Suppressor macrophage treated with lipopolysaccharide for 1 hour (primary cell): ENCODE results near the gene C3orf49.
A peak's percentile ranks its signal among the peaks of the same experiment; 100 is the strongest.

Source experiments
- DNase-seq, 3 donors: peaks; one replicate each; pipeline ENCODE4 v3.0.0-alpha.2; 2020 to 2022

The C3orf49 gene

DNA sequence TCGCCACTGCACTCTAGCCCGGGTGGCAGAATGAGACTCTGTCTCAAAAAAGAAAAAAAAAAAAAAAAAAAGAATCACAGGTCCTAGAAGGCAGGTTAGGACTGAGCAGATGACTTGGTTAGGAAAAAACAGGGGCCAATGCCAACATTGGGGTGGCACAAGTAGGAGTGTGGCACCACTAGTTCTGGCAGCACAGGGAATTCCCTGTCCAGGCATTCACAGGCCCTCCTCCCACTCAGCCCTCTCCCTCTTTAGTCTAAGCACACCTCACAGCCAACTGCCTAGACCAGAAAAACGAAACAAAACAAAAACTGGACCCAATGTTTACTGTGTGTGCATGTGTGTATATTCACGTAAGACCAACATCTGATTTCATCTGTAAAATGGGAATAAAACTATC lies 34.0 kb downstream of the C3orf49 start:
- DNase-seq = no peak

DNA sequence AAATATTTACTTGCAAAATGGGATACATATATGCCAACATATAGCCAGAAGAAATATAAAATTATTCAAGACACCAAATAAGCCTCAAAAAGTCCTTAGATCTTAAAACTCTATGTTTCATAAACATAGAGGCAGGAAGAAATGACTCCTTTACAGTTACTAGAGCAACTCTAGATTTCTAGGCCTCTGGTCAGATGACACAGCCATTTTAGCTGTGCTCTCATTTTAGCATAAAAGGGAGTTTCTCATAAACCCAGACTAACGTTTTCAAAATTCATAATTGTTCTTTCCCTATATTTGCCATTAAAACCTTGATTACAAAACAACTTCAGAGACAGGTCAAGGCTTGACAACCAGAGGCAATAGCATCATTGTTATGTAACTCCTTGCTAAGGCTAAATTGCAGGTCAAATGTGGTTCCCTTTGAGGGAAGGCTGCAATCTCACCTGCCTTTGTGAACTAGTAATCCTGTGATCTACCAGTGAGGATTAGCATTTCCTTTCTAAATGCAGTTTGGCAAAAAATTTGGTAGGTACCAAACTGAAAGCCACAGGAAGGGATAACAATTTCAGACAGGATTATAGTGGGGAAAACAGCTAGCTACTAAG lies 36.3 kb downstream of the C3orf49 start:
- DNase-seq = no peak

DNA sequence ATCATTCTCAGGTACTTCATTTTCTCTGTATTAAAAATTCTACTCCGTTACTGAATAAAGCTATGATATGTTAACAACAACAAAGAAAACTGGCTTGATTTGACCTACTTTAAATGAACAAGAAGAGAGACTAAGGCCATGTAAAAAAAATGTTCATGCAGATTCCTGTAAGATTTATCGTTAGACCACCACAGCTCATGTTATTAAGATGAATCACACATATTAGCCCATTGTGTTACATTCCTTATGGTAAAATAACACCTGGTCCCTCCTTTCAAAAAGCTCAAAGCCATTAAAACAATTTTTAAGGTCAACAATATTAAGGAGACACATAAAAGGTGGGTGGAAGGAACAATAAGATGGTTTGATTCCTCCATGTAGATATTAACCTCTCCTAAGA lies 38.2 kb downstream of the C3orf49 start:
- no peak for DNase-seq

DNA sequence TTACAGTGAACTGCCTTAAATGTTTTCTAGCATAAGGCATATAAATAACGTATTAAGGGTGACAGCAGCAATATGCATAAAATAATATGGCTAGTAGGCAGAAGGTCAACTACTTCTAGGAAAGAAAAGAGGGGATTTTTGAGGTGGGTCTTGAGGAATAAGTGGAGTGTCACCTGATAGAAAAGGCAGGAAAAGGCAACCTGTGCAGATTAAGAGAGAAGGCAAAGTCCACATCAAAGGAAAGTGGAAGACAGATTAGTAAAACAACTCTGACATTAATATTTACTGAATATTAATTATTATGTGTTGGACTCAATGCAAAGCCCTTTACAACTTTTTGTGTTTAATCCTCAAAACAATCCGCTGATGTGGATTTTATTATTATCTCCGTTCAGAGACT lies 41.7 kb downstream of the C3orf49 start:
- DNase-seq = no peak

DNA sequence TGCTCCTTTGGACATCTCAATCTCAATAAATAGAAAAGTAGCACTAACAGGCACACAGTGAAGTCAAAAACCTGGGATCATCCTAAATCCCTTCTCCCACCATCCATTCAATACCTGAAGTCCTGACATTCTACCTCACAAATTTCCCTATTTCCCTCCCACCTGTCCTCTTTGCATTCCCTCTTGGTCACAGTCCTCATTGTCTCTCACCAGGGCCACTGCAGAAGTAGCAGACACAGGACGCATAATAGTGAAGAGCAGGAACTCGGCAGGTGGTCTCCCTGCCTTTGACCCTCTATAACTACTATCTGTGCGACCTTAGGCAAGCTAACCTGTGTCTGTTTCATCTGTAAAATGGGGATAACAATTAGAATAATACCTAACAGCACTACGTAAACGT lies 42.2 kb downstream of the C3orf49 start:
- no peak for DNase-seq

DNA sequence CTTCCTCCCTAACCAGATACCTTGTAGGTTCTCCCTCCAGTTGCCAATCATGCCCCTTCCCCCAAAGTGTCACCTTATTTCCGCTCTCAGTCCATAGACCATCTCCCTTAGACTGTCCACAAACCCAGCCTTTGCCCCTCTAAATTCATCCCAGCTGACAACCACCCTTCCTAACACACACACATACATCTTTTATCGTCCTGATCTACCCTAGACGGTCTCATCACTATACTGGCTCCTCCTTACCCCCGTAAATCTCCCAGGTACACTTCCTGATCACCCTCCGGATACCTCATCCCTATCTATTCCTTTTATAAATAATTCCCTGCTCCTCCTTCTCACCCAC lies 43.7 kb downstream of the C3orf49 start:
- DNase-seq = no peak

DNA sequence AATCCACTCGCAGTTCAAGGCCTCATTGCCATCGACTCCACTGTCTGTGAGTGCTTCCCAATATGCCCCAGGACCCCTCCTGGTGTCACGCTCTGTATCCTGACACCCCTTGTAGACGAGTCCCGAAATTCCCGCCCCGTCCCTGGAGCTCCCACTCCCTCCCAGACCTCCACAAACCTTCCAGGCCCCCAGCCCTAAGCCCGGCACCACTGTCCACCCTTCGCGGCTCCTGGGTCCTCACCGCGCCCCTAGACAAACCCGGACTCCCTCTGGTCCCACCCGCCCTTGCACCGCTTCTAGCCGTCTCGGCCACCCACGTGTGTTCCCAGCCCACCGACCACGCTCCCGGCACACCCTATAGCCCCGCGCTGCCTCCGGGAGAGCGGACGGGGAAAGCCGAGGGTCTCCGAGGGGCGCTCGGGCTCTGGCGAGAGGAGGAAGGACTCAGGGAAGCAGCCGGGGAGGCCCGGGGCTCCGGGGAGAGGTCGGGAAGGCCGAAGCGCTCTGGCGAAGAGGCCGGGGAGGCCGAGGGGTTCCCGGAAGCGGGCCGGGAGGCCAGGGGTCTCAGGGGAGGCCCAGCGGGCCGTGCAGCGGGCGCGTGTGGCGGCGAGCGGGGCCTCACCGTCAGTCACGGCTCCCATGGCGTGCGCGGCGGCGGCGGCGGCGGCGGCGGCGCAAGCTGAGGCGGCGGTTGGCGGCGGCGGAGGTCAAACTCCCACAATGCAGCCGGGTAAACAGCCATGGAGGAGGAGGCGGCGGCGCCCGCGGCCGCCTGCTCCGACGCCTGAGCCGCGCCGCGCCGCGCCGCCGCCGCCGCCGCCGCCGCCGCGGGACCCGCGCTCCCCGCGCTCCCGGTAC lies 44.3 kb downstream of the C3orf49 start, which contains the start of the genes ATXN7 and THOC7:
Gene ATXN7, plus strand, starts transcription at position 718 of the 858 bp plus-strand sequence. CDS start 48,732 bp downstream, outside the sequence.
Gene THOC7, minus strand, starts transcription at position 656 of the 858 bp plus-strand sequence. Its CDS starts 15 bp downstream, at position 641.
- DNase-seq = peak; percentile 71 to 88 (median 83)

DNA sequence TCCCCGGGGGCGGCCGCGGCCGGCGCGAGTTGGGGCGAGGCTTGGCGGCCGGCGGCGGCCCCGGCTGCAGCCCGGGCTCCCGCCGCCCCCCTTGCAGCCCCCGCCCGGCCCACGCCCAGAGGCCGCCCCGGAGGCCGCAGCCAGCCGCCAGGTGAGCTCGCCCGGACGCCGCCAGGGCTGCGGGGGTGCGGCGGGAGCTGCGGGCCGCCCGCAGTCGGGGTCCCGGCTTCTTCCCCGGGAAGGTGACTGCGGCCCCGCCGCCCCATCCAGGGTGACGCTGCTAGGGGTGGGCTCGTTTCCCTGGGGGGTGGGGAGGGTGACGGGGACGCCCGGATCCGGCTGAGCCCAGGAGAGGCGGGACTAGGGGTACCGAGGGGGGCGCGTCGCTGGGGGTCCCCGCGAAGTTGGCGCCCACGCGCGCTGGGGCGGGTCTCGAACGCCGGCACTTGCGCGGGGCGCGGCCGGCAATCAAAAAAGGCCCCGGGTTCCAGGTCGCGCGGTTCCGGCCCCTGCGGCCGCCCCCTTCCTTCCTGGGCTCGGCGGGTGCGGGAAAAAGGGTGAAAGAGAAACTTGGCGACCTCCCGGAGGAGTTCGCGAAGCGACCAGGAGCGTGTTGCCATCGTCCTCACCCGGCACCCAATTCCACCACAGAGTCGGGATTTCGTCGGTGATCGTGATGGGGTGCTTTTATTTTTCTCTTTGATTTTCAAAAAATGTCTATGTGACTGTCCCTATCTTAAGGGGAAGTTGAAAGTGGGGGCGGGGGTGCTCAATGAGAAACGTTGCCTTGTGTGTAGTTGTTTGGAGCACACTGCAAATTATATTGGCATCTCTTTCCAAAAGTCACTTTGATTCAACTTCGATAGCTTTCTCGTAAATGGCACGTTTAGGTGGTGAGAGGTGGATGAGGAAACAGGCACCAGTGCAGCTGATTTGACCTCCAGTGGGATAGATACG lies 45.2 kb downstream of the C3orf49 start:
- peak; percentile 49 to 79 (median 68) for DNase-seq

DNA sequence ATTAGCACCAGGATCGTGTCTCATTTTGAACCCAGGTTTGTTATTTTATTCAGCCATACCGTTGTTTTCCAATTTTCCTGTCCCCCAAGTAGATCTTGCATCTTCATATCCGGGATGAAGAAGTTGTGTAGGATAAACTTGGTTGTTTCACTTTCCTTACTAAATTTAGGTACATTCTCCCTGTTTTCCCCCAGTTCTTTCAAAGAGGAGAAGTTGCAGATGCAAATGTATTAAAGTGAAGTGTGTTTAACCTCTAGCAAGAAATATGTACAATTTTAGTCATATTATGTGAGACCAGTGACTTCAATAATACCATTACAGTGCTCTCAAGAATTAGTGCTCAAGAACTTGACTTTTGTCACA lies 45.8 kb downstream of the C3orf49 start:
- peak; percentile 39 to 68 (median 50) for DNase-seq

DNA sequence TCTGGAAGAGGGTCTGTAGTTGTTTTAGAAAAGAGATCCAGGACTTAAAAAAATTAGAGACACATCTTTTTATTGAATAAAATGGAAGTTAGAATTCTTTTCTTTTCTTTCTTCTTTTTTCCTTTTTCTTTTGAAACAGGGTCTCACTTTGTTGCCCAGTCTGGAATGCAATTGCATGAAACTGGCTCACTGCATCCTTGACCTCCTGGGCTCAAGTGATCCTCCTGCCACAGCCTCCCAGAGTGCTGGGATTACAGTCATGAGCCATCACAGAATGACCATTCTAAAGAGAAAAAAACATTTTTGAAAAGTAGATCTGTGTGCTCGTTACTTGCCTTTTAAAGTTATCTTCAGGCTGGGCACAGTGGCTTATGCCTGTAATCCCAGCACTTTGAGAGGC lies 48.1 kb downstream of the C3orf49 start:
- DNase-seq = no peak

DNA sequence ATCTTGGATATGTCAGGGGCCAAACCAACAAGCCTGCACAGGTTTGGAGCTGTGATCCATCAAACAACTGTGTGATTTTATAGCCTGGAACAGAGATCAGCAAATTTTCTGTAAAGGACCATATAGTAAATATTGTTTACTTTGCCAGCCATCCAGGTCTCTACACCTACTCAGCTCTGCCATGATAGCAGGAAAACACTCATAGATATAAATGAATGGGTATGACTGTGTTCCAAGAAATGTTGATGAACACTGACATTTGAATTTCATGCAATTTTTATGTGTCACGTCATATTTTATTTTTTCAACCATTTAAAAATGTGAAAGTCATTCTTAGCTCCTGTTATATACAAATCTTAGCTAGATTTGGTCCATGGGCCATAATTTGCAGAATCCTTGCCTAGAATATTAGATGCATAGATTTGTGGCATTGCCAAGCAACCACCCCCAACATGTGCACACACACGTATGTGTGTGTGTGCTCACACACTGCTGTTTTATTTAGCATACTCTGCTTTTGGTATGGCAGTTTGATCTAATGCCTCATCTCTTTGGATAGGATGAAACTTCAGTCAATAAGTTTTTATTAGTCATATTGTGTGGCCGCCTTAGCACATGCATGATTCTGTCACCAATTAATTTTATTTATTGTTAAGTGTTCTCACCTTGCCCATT lies 51.0 kb downstream of the C3orf49 start:
- no peak for DNase-seq

DNA sequence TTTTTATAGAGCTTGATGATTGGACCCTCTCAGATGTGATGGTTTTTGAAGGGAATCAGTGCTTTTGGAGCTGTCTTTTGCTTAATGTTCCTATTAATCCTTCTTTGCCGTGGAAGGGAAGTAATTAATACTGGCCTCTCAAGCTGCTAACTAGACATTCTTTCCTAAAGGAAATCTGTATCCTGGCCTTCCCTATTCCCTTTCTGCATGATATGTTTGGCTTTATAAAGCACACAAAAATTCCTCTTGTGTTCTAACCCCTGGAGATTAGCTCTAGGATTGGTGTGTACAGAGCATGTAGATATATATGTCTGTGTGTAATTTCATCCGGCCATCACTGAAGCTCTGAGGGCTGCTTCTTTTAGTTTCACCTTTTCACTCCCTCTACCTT lies 51.5 kb downstream of the C3orf49 start:
- DNase-seq = no peak

DNA sequence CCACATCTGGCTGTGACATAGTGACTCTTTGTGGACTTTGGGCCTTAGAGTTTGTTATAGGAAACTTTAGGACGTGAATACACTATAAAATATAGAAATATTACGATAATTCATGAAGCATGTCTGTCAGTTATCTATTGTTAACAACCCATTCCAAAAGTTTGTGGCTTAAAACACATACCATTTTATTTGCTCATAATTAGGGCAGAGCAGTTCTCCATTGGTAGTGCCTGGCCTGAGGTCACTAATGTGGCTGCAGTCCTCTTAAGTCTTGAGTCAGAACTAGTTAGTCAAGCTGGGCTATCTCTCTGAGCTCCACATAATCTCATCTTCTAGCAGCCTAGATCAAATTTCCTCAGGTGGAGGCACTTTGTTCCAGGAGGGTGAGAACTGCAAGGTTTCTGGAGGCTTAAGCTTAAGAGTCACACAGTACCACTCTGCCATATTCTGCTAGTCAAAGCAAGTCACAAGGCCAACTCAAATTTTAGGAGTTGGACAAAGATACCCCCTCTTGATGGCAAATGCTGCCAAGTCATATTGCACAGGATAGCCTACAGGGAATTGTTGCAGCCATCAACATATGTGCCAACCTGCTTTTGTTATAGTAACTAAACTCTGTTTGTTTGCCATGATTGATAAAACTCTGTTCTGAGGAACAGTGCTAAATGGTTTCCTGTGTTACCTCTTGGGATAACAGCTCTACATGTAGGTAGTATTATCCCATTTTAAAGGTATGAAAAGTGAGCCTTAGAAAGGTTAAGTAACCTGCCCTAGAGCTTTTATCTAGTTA lies 53.2 kb downstream of the C3orf49 start:
- no peak for DNase-seq

DNA sequence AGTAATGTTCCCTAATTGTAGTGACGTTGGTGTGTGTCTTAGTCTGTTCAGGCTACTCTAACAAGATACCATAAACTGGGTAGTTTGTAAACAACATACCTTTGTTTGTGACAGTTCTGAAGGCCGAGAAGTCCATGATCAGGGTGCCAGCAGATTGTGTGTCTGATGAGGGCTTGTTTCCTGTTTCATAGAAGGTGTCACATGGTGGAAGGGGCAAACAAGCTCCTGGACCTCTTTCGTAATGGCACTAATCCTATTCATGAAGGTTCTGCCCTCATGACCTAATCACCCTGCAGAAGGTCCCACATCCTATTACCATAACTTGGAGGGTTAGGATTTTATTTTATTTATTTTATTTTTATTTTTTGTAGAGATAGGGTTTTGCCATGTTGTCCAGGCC lies 55.7 kb downstream of the C3orf49 start:
- DNase-seq = peak; percentile 26 to 48 (median 39)

DNA sequence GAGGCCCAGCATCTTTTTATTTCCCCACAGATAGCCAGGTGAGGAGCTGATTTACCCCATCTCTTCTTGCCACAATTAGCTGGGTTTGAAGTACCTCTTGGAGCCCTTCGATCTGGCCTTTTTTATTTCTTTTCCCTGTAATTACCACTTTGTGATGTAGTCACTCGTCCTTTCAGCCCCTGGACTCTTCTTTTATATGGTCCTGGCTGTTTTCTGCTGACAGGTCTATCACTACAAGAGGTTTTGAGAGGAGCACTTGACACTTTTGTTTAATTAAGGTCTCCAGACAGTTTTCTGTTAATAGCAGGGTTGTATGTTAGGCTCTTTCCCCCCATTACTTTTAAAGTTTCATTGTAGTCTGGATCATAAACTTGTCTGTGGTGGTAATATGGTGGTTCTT lies 56.4 kb downstream of the C3orf49 start:
- no peak for DNase-seq

DNA sequence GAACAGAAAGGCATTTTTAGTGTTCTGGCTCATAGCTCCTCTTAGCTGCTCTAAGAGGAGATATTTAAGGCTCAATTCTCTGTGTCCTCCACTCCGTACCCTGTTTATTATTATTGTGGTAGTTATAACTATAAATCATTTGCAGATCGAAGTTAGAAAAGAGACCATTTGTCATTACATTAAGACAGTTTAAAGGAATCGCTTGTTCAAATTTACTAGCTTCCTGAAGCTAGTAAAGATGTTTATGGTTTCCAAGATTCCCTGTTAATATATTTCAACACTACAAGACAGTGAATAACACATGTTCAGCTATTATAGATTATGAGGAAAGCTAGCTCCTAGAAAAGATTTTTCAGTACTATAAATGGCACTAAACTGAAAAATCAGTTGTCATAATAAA lies 57.2 kb downstream of the C3orf49 start:
- no peak for DNase-seq

DNA sequence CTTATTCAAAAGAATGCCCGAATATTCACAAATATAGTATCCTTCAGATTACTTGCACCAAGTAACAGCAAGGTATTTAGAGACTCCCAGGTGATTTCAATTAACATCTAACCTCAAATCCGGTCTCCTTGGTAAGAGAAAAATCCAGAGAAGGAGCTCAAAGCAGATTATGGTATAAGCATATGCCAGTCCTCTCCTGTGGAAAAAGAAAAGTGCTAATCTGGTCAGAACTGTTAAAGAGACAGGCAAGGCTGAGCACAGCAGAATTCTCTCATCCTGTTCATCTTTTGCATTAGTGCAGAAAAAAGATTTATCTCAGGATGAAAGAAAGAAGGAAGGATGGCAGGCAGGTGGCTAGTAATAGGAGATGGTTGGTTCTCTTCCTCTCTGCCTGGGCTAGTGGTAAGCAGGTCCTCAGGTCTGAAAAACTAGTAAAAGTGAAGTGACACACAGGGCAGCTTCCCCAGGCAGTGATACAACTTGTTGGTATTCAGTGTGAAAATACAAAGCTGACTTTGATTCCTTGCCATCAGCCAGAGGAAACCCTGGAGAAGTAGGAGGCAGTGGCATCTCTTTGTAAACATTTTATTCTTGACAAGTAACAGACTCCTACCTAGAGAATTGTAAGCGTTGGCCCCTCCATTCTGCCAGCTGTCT lies 58.8 kb downstream of the C3orf49 start:
- DNase-seq = no peak

DNA sequence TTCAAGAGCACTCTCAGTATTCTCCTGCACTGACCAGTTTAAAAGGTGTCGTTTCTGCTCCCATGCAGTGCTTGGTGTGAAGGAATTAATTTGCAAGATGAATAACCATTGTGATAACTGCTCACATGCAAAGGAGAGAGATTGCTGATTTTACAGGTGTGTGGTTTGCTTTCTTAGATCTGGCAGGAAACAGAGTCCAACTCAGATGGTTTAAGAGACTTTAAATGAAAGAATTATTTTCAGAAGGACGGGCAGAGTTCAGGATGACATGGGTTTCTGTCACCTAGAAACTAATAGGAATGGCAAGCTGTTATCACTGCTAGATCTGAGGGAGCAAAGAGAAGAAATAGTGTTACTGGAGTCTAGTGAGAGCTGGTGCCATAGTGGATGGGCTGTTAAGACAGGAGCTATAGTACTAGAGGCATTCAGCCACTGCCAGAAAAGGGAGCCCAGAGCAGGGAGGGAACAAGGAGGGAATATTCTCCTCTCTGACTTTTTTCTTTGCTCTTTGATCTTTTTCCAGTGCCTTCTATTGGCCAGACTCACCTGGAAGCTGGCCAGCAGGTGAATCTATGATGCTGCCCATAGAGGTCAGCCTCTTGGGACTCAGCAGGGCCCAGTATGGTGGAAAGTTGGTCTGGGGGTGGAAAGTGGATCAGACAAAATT lies 59.4 kb downstream of the C3orf49 start:
- no peak for DNase-seq

DNA sequence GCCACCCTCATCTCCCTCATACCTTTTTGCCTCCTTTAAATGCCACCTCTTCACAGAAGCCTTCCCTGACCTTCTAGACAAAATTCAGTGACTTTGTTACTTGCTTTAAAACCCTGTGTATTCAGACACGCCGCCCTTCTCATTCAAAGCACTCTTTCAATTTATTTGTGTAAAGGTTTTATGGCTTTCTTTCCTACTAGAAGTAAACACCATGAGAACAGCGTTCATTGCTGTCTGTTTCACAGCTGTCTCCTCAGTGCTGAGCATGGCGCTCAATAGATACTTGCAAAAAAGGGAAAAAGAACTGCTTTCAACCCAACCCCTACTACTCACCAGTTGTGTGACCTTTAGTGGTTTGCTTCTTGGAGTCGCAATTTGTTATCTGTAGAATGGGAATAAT lies 61.6 kb downstream of the C3orf49 start:
- no peak for DNase-seq

DNA sequence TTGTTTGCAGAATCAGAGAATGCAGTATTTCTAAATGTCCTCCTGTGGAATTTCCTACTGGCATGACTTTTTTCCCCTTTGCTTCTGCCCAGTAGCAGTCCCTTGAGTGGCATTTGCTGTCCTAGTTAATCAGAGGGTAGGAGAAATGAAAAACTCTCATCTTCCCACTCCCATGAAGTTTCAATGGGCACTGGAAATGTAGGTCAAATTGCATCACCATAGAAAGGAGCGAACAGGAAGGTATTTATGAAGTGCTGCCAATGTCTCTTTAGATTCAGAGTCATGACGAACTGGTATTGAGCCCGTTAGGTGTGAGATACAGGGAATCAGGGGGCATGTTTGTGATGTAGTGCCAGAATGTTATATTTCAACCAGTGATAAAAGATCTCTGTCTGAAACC lies 67.8 kb downstream of the C3orf49 start:
- DNase-seq = no peak

DNA sequence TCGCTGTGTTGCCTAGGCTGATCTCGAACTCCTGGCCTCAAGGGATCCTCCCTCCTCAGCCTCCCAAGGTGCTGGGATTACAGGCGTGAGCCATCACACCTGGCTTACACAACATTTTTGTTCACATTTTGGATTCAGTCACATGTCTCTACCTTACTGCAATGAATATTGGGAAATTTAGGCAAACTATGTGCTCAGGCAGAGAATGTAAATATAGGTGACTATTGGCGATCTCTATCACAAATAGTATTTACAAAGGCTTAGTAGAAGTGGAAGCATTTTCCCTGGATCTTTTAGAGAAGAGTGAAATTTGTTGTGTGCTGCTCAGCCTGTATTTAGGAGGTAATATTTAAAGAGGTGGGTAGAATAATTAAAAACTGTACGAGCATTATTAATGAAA lies 72.4 kb downstream of the C3orf49 start:
- DNase-seq = no peak
